ENCODE data around the gene MCF2L.

MCF2L gene

DNA sequence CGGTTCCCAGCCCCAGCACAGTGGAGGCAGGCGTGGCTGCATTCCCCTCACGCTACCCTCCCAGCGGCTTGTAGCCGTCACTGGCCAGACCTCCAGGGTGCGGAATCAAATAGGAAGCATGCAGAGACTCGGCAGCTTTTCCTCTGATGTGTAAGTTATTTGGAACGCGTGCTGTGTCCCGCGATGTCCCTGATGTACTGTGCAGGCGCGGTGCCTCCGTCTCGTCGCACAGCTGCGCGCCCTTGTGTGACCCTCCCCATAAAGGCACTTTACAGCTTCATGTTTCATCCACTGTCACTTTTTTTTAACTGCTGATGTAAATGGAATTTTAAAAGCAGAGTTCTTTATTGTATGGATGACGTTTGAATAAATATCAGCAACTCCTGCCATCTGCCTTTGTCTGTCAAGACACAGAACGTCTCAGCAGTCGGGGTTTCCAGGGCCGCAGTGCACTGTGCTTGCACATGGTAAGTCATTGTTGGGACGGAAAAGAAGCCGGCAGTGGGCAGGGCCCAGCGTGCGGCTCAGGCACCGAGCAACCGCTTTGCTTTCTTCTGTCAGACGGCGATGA lies 129.2 kb downstream of the MCF2L start:
- no peak for ATAC-seq

GRCh38 chr13:113099142-113099541 lies 130.1 kb downstream of the MCF2L start:
- no peak for ATAC-seq
- TF ChIP-seq TOX (CRISPR knock-in tag; IDR thresholded peaks at IDR 0.05; ENCODE audit: borderline replicate concordance) (no peak), BACH2 (CRISPR knock-in tag; IDR thresholded peaks at IDR 0.05; ENCODE audit: borderline replicate concordance) (no peak), PATZ1 (CRISPR knock-in tag; IDR thresholded peaks at IDR 0.05; ENCODE audit: borderline replicate concordance) (no peak), ZC3H10 (CRISPR knock-in tag; IDR thresholded peaks at IDR 0.05) (no peak), ZNF70 (CRISPR knock-in tag; IDR thresholded peaks at IDR 0.05) (no peak), ZFP30 (CRISPR knock-in tag; IDR thresholded peaks at IDR 0.05) (no peak), OSR1 (CRISPR knock-in tag; IDR thresholded peaks at IDR 0.05) (no peak), ZNF565 (CRISPR knock-in tag; conservative IDR thresholded peaks at IDR 0.05; ENCODE audit: low read depth) (no peak), ISL1 (CRISPR knock-in tag; IDR thresholded peaks at IDR 0.05) (no peak), ZNF8 (CRISPR knock-in tag; IDR thresholded peaks at IDR 0.05) (no peak), ZFP3 (CRISPR knock-in tag; IDR thresholded peaks at IDR 0.05) (no peak), SNAI2 (CRISPR knock-in tag; IDR thresholded peaks at IDR 0.05) (no peak), RARB (CRISPR knock-in tag; IDR thresholded peaks at IDR 0.05) (no peak), CREB5 (CRISPR knock-in tag; IDR thresholded peaks at IDR 0.05; ENCODE audit: low read depth) (no peak)
- TF ChIP-seq, protein P1, sequence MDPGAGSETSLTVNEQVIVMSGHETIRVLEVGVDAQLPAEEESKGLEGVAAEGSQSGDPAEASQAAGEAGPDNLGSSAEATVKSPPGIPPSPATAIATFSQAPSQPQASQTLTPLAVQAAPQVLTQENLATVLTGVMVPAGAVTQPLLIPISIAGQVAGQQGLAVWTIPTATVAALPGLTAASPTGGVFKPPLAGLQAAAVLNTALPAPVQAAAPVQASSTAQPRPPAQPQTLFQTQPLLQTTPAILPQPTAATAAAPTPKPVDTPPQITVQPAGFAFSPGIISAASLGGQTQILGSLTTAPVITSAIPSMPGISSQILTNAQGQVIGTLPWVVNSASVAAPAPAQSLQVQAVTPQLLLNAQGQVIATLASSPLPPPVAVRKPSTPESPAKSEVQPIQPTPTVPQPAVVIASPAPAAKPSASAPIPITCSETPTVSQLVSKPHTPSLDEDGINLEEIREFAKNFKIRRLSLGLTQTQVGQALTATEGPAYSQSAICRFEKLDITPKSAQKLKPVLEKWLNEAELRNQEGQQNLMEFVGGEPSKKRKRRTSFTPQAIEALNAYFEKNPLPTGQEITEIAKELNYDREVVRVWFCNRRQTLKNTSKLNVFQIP (CRISPR knock-in tag; IDR thresholded peaks at IDR 0.05; ENCODE audit: borderline replicate concordance, low read depth), result no peak
- TF ChIP-seq, protein P2, sequence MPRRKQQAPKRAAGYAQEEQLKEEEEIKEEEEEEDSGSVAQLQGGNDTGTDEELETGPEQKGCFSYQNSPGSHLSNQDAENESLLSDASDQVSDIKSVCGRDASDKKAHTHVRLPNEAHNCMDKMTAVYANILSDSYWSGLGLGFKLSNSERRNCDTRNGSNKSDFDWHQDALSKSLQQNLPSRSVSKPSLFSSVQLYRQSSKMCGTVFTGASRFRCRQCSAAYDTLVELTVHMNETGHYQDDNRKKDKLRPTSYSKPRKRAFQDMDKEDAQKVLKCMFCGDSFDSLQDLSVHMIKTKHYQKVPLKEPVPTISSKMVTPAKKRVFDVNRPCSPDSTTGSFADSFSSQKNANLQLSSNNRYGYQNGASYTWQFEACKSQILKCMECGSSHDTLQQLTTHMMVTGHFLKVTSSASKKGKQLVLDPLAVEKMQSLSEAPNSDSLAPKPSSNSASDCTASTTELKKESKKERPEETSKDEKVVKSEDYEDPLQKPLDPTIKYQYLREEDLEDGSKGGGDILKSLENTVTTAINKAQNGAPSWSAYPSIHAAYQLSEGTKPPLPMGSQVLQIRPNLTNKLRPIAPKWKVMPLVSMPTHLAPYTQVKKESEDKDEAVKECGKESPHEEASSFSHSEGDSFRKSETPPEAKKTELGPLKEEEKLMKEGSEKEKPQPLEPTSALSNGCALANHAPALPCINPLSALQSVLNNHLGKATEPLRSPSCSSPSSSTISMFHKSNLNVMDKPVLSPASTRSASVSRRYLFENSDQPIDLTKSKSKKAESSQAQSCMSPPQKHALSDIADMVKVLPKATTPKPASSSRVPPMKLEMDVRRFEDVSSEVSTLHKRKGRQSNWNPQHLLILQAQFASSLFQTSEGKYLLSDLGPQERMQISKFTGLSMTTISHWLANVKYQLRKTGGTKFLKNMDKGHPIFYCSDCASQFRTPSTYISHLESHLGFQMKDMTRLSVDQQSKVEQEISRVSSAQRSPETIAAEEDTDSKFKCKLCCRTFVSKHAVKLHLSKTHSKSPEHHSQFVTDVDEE (CRISPR knock-in tag; IDR thresholded peaks at IDR 0.05), result no peak

More for the DNA sequence above, 129.2 kb downstream of the MCF2L start:
- TF ChIP-seq SNAI2 (CRISPR knock-in tag; IDR thresholded peaks at IDR 0.05), result no peak
- TF ChIP-seq, protein P2 (CRISPR knock-in tag; IDR thresholded peaks at IDR 0.05), result no peak
- no peak for TF ChIP-seq TOX (CRISPR knock-in tag; IDR thresholded peaks at IDR 0.05; ENCODE audit: borderline replicate concordance)
- TF ChIP-seq PATZ1 (CRISPR knock-in tag; IDR thresholded peaks at IDR 0.05; ENCODE audit: borderline replicate concordance), result no peak
- no peak for TF ChIP-seq OSR1 (CRISPR knock-in tag; IDR thresholded peaks at IDR 0.05)
- TF ChIP-seq ISL1 (CRISPR knock-in tag; IDR thresholded peaks at IDR 0.05), result no peak
- TF ChIP-seq ZFP3 (CRISPR knock-in tag; IDR thresholded peaks at IDR 0.05), result no peak
- no peak for TF ChIP-seq ZFP30 (CRISPR knock-in tag; IDR thresholded peaks at IDR 0.05)
- no peak for TF ChIP-seq ZC3H10 (CRISPR knock-in tag; IDR thresholded peaks at IDR 0.05)
- TF ChIP-seq, protein P1 (CRISPR knock-in tag; IDR thresholded peaks at IDR 0.05; ENCODE audit: borderline replicate concordance, low read depth), result no peak
- no peak for TF ChIP-seq ZNF565 (CRISPR knock-in tag; conservative IDR thresholded peaks at IDR 0.05; ENCODE audit: low read depth)
- TF ChIP-seq ESRRG (CRISPR knock-in tag; IDR thresholded peaks at IDR 0.05), result no peak
- TF ChIP-seq ZNF70 (CRISPR knock-in tag; IDR thresholded peaks at IDR 0.05), result no peak
